GM18861 (cell line): Measurements from ENCODE around the gene LOXL1.

Experiments
- ATAC-seq: cut with Tn5 transposase; IDR thresholded peaks from one replicate; pipeline ENCODE4 v1.9.1; 2021; ENCODE audit not compliant: unreplicated experiment

Gene LOXL1

GRCh38 chr15:73921254-73921925 lies 4.9 kb upstream of the LOXL1 start:
- ATAC-seq, result no peak

GRCh38 chr15:73922186-73923151 lies 3.8 kb upstream of the LOXL1 start:
- ATAC-seq, result no peak

GRCh38 chr15:73923156-73923487 lies 3.1 kb upstream of the LOXL1 start:
- no peak for ATAC-seq

- no peak for ATAC-seq
Measured at GRCh38 chr15:73923488-73924164, 2.6 kb upstream of the LOXL1 start.

GRCh38 chr15:73924171-73924921 lies 1.9 kb upstream of the LOXL1 start:
- ATAC-seq, result no peak

GRCh38 chr15:73925848-73926218 lies 429 bp upstream of the LOXL1 start:
- ATAC-seq, result no peak

- ATAC-seq, result no peak
Measured at GRCh38 chr15:73927003-73927475, 777 bp downstream of the LOXL1 start.

- ATAC-seq, result no peak
Measured at GRCh38 chr15:73927476-73928240, 1.4 kb downstream of the LOXL1 start.

- no peak for ATAC-seq
Measured at GRCh38 chr15:73928241-73928579, 1.9 kb downstream of the LOXL1 start.

GRCh38 chr15:73928971-73929627 lies 2.8 kb downstream of the LOXL1 start:
- no peak for ATAC-seq

- no peak for ATAC-seq
Measured at GRCh38 chr15:73930371-73930770, 4.1 kb downstream of the LOXL1 start.

- no peak for ATAC-seq
Measured at GRCh38 chr15:73930790-73931281, 4.6 kb downstream of the LOXL1 start.

- ATAC-seq, result no peak
Measured at GRCh38 chr15:73931441-73931840, 5.2 kb downstream of the LOXL1 start.

- ATAC-seq, result no peak
Measured at GRCh38 chr15:73932381-73933191, 6.3 kb downstream of the LOXL1 start.

- ATAC-seq, result no peak
Measured at GRCh38 chr15:73934281-73934680, 8.0 kb downstream of the LOXL1 start.

- no peak for ATAC-seq
Measured at GRCh38 chr15:73935547-73935946, 9.3 kb downstream of the LOXL1 start.

- no peak for ATAC-seq
Measured at GRCh38 chr15:73936181-73936580, 9.9 kb downstream of the LOXL1 start.

- ATAC-seq, result no peak
Measured at GRCh38 chr15:73936588-73937290, 10.5 kb downstream of the LOXL1 start.
